Liver (tissue), 3 donors: ENCODE measurements around the gene CSH2.
"Not testable (repeated sequence)": the region's sequence is repeated elsewhere in the genome, so short reads cannot be mapped to it uniquely, and the experiment has no call there.

Experiments used
- CTCF ChIP-seq: fragments of 150-350 bp; IDR thresholded peaks from 2 replicates; pipeline ENCODE4 v1.5.1; 2017; ENCODE audit warnings: improper control_type of control experiment, low read depth, low read length; ENCODE audit not compliant: missing input control
- EGR1 ChIP-seq, 2 donors: IDR thresholded peaks; 2 replicates each; pipeline ENCODE4 v1.6.1; 2016 to 2018; ENCODE audit warnings: antibody characterized with exemption in 2 of 2, low read depth in 2 of 2
- YY1 ChIP-seq: IDR thresholded peaks from 2 replicates; pipeline ENCODE4 v1.6.1; 2016; ENCODE audit warnings: antibody characterized with exemption, mild to moderate bottlenecking
- TF ChIP-seq, protein P1 (sequence below): IDR thresholded peaks from 2 replicates; pipeline ENCODE4 v1.6.1; 2016; ENCODE audit warnings: antibody characterized with exemption
- donor health status: healthy.
- donor health status: healthy.

GRCh38 chr17:63878413-63878812 lies 4.9 kb upstream of the CSH2 start:
- not testable (repeated sequence) for TF ChIP-seq CTCF; YY1; EGR1 (IDR thresholded peaks at IDR 0.05; ENCODE audit: low read depth in 2 of 2)
- TF ChIP-seq, protein P1, sequence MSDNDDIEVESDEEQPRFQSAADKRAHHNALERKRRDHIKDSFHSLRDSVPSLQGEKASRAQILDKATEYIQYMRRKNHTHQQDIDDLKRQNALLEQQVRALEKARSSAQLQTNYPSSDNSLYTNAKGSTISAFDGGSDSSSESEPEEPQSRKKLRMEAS = not testable (repeated sequence)
